ENCODE results near the gene ISOC1. TPM values are rescaled to one million over a fixed set of nuclear protein-coding genes. Genes with fewer than 3 reads are reported as not detected.

Gene ISOC1
- total and polyA plus RNA-seq, 2 of the 13 experiments (the other 11 are each of a cell fraction or from before 2014, with no cell fraction given), result 25.7 to 51.3 TPM

DNA sequence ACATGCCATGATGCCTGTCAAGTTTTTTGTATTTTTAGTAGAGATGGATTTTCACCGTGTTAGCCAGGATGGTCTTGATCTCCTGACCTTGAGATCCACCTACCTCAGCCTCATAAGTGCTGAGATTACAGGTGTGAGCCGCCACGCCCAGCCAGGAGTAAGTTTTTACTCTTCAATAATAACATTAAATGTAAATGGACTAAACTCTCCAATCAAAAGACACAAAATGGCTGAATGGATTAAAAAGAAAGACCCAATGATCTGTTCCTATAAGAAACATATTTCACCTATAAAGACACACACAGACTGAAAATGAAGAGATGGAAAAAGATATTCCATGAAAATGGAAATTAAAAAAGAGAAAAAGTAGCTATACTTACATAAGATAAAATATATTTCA, 37.2 kb upstream of the ISOC1 start (continued):
- TF ChIP-seq ZBTB7B (CRISPR knock-in tag; IDR thresholded peaks at IDR 0.05) (no peak), ZSCAN21 (CRISPR knock-in tag; IDR thresholded peaks at IDR 0.05; ENCODE audit: borderline replicate concordance) (no peak)

DNA sequence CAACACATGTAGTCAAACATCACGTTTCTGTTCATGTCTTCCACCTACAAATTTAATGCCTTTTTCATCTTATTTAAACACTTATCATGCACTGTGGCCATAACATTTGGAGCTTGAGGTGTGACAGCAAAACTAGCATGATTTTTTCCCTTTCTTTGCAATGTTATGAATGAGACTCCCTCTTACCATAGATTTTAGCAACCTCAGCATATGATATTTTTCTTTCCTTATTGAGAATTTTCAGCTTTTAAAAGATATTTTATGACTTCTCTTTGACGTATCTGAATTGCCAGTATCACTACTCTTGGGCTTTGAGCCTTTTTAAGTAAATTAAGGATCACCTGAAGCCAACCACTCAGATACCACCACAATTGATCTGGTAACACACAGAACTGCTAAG, 32.7 kb upstream of the ISOC1 start:
- Histone ChIP-seq H3K79me2 (ENCODE audit: insufficient read depth, low read length) (no peaks in the 10 kb centered on the region), H3K4me2 (ENCODE audit: low read depth, low read length) (no peak overlapping the region), H3K27ac (ENCODE audit: extremely low read length, insufficient read depth, low read length) (no peak overlapping the region), H3K9ac (ENCODE audit: insufficient read depth, low read depth, low read length) (no peak overlapping the region), H3K27me3 (ENCODE audit: control insufficient read depth in 1 of 2, insufficient read depth in 2 of 2, low read length in 2 of 2) (no peaks in the 10 kb centered on the region), H3K9me3 (ENCODE audit: low read length) (no peaks in the 10 kb centered on the region), H2AFZ (ENCODE audit: low read length) (no peak overlapping the region), H3K36me3 (replicated peaks in 1 of 2; ENCODE audit: control insufficient read depth in 1 of 2, insufficient read depth in 2 of 2, low read length in 2 of 2) (no peaks in the 10 kb centered on the region), H3K4me3 (replicated peaks in 1 of 3; ENCODE audit: insufficient read depth in 1 of 3, low read depth in 2 of 3, low read length in 3 of 3) (no peak overlapping the region), H4K20me1 (ENCODE audit: insufficient read depth, low read length) (no peaks in the 10 kb centered on the region), H3K4me1 (ENCODE audit: insufficient read depth, low read length) (no peaks in the 10 kb centered on the region)
- intact Hi-C loops (cut with micrococcal nuclease; ENCODE audit: unreplicated experiment), result no loop called here
- 1% methylated on average over 2 of the region's 2 CpGs for WGBS (ENCODE audit: low lambda C conversion rate)
- no TSS peak for BruUV-seq (replicated peaks)
- in situ Hi-C loops (cut with HindIII; ENCODE audit: extremely low pct_ligation_motif_present, low pct_unique_long_range_greater_than_20kb), result no loop called here
- POLR2A ChIA-PET, result no interaction called here
- CTCF ChIA-PET (ENCODE audit: low intra/inter-chr PET ratio, low total read pairs), result no interaction called here
- FAIRE-seq (no peak), ATAC-seq (no peak), DNase-seq (ENCODE audit: low spot score) (no peak)
- TF ChIP-seq MAFF (IDR thresholded peaks at IDR 0.05; ENCODE audit: low read depth, low read length) (0 out of 2 replicates have a peak, but pooled peaks have one; percentile 24), MAFK (conservative IDR thresholded peaks at IDR 0.05 in 1 of 2, IDR thresholded peaks at IDR 0.05 in 1 of 2; ENCODE audit: low read length in 2 of 2) (peak in 1 of 2 experiments; percentile 61; a peak in 2 of 4 replicates)
- TF ChIP-seq, protein P1, sequence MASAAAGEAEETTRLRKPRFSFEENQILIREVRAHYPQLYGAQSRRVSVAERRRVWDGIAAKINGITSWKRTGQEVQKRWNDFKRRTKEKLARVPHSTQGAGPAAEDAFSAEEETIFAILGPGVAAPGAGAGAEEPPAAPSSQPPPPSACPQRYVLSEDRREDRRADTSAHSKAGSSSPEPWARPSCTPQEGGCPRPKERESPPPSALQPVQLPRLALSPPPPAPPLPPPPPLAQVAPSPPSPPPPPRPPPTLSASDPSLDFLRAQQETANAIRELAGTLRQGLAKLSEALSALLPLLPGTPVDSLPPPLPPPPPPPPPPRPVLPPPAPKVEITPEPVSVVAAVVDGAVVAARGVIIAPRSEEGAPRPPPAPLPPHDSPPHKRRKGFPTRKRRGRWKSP (CRISPR knock-in tag; IDR thresholded peaks at IDR 0.05), result no peak

DNA sequence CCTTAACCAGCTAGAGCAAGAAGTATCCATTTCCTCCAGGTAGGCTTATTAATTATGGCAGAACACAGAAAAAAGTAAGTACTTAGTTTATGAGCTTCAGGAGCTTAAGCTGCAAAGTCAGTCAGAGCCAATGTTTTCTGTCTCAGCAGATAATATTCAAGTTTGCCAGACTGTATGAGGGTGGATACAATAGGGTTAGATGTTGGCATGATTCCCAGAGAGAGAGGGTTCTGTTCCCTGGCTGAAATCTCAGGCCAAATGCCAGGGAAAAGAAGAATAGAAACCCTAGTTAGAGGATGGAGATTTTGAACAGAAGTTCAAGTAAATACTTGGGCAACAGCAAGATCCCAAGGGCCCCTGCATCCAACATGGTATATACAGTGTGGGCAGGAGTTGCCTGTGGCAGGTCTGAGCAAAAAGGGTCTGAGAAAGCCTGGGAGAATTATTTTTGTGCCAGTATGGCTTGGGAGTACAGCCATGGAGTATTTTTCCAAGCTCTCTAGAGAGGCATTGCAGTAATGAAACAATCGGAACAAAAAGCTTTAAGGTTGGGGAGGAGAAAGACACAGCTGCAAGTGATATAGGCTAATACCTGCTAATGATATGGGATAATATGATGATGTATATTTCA, 31.0 kb upstream of the ISOC1 start:
- Histone ChIP-seq H3K79me2 (ENCODE audit: insufficient read depth, low read length) (no peaks in the 10 kb centered on the region), H3K27ac (ENCODE audit: extremely low read length, insufficient read depth, low read length) (no peak overlapping the region), H3K9ac (ENCODE audit: insufficient read depth, low read depth, low read length) (no peak overlapping the region), H3K4me2 (ENCODE audit: low read depth, low read length) (no peak overlapping the region), H4K20me1 (ENCODE audit: insufficient read depth, low read length) (no peaks in the 10 kb centered on the region), H2AFZ (ENCODE audit: low read length) (no peak overlapping the region), H3K36me3 (replicated peaks in 1 of 2; ENCODE audit: control insufficient read depth in 1 of 2, insufficient read depth in 2 of 2, low read length in 2 of 2) (no peaks in the 10 kb centered on the region), H3K4me3 (replicated peaks in 1 of 3; ENCODE audit: insufficient read depth in 1 of 3, low read depth in 2 of 3, low read length in 3 of 3) (no peak overlapping the region), H3K9me3 (ENCODE audit: low read length) (no peaks in the 10 kb centered on the region), H3K4me1 (ENCODE audit: insufficient read depth, low read length) (no peaks in the 10 kb centered on the region), H3K27me3 (ENCODE audit: control insufficient read depth in 1 of 2, insufficient read depth in 2 of 2, low read length in 2 of 2) (no peaks in the 10 kb centered on the region)
- 0% methylated on average over 1 of the region's 1 CpG for WGBS (ENCODE audit: low lambda C conversion rate)
- no TSS peak for BruUV-seq (replicated peaks)
- ChIA-PET CTCF (ENCODE audit: low intra/inter-chr PET ratio, low total read pairs) (no interaction called here), POLR2A (no interaction called here)
- TF ChIP-seq ARNTL (CRISPR knock-in tag; IDR thresholded peaks at IDR 0.05) (no peak), CAMTA2 (CRISPR knock-in tag; IDR thresholded peaks at IDR 0.05; ENCODE audit: borderline replicate concordance) (no peak), ZSCAN31 (CRISPR knock-in tag; IDR thresholded peaks at IDR 0.05; ENCODE audit: low read depth) (no peak)
- in situ Hi-C loops (cut with HindIII; ENCODE audit: extremely low pct_ligation_motif_present, low pct_unique_long_range_greater_than_20kb), result no loop called here
- no peak for DNase-seq (ENCODE audit: low spot score)
- no peak for ATAC-seq
- intact Hi-C loops (cut with micrococcal nuclease; ENCODE audit: unreplicated experiment), result no loop called here
- FAIRE-seq, result no peak
